Smooth muscle cell (in vitro differentiated cells): ENCODE data around the gene CLBA1. TPM values are rescaled to one million over a fixed set of nuclear protein-coding genes. Genes with fewer than 3 reads are reported as not detected.
"Not testable (repeated sequence)": the region's sequence is repeated elsewhere in the genome, so short reads cannot be mapped to it uniquely, and the experiment has no call there.

ENCODE experiments used
- DNase-seq: peaks from one replicate; lab custom pipeline; 2025; ENCODE audit not compliant: unreplicated experiment; lab: John Stamatoyannopoulos, UW
- H2AFZ ChIP-seq: fragments of 200-600 bp; sonication (generic); 2 replicates; pipeline ENCODE4 v1.6.0; 2016; ENCODE audit warnings: antibody characterized with exemption, low read depth, mild to moderate bottlenecking
- H3F3A ChIP-seq: fragments of 200-600 bp; sonication (generic); 2 replicates; pipeline ENCODE4 v1.6.0; 2017; ENCODE audit warnings: antibody characterized with exemption, low read depth
- H3K27ac ChIP-seq: fragments of 200-600 bp; sonication (generic); 2 replicates; pipeline ENCODE4 v1.5.1; 2016; ENCODE audit warnings: low read depth, mild to moderate bottlenecking
- H3K27me3 ChIP-seq: fragments of 200-600 bp; sonication (generic); 2 replicates; pipeline ENCODE4 v1.6.1; 2016; ENCODE audit warnings: low read depth, mild to moderate bottlenecking
- H3K36me3 ChIP-seq: fragments of 200-600 bp; sonication (generic); 2 replicates; pipeline ENCODE4 v1.5.1; 2016; ENCODE audit warnings: low read depth
- H3K4me1 ChIP-seq: fragments of 200-600 bp; sonication (generic); 2 replicates; pipeline ENCODE4 v1.5.1; 2016; ENCODE audit warnings: low read depth
- H3K4me2 ChIP-seq: fragments of 200-600 bp; sonication (generic); 2 replicates; pipeline ENCODE4 v1.6.0; 2016; ENCODE audit warnings: mild to moderate bottlenecking
- H3K4me3 ChIP-seq: fragments of 200-600 bp; sonication (generic); 2 replicates; pipeline ENCODE4 v1.5.1; 2016; ENCODE audit warnings: mild to moderate bottlenecking
- H3K79me2 ChIP-seq: fragments of 200-600 bp; sonication (generic); 2 replicates; pipeline ENCODE4 v1.6.0; 2016; ENCODE audit warnings: low read depth, mild to moderate bottlenecking
- H3K9ac ChIP-seq: fragments of 200-600 bp; sonication (generic); 2 replicates; pipeline ENCODE4 v1.6.0; 2016; ENCODE audit warnings: low read depth
- H3K9me3 ChIP-seq: fragments of 200-600 bp; sonication (generic); replicated peaks from 2 replicates; pipeline ENCODE4 v1.5.1; 2016; ENCODE audit warnings: low read depth
- H4K20me1 ChIP-seq: fragments of 200-600 bp; sonication (generic); 2 replicates; pipeline ENCODE4 v1.6.0; 2016; ENCODE audit warnings: low read depth
- WGBS: methylation state at CpG from one replicate; pipeline ENCODE4 v1.1.7; 2016; ENCODE audit warnings: low lambda C conversion rate; 5-methylcytosine and 5-hydroxymethylcytosine counted together
- polyA plus RNA-seq: library from polyadenylated mRNA; unstranded; fragments of >200 nt; fragmentation: Nextera tagmentation; extraction: Ambion mirVana; gene quantifications from 2 replicates; pipeline ENCODE4 v1.2.1, GENCODE V29; 2016
- total RNA-seq: library from RNA; depleted of rRNA; stranded (reverse); fragments of >200 nt; gene quantifications from 2 replicates; pipeline ENCODE4 v1.2.3, GENCODE V29; 2014
- TF ChIP-seq, protein P1 (sequence below): fragments of 200-600 bp; sonication (generic); IDR thresholded peaks from 2 replicates; pipeline ENCODE4 v1.5.1; 2017; ENCODE audit warnings: borderline replicate concordance, mild to moderate bottlenecking, antibody characterized with exemption; ENCODE audit not compliant: insufficient read depth, poor library complexity, severe bottlenecking

The CLBA1 gene
- total and polyA plus RNA-seq, 2 experiments from 2014 or later, result 5.0 to 8.7 TPM

DNA sequence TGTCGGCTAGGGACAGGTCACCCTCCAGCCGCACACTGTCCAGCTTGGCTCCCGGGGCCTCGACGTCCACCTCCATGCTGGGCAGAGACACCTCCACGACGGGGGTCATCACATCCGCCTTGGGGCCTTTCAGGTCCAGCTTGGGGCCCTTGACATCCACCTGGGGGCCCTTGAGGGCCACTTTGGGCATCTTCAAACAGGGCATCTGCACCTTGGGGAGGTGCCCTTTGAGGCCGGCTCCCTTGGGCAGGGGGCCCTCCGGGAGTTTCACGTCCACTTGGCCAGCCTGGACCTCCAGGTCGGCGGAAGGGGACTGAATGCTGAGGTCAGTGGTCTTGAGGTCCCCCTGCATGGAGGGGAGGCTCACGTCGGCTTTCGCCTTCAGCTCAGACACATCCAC is 43.0 kb upstream of the CLBA1 start:
- no peaks in the 10 kb centered on the region for H4K20me1 ChIP-seq
- no peak overlapping the region for H3K4me2 ChIP-seq
- H3K27ac ChIP-seq, result no peak overlapping the region
- no peaks in the 10 kb centered on the region for H3K79me2 ChIP-seq
- H3K9ac ChIP-seq, result no peak overlapping the region
- no peaks in the 10 kb centered on the region for H3K4me1 ChIP-seq
- H3K36me3 ChIP-seq, result no peaks in the 10 kb centered on the region
- no peaks in the 10 kb centered on the region for H3K9me3 ChIP-seq
- H3F3A ChIP-seq, result no peaks in the 10 kb centered on the region
- H3K27me3 ChIP-seq, result peaks cover 12% of the 10 kb centered on the region
- 97% methylated on average over 16 of the region's 16 CpGs for WGBS
- TF ChIP-seq, protein P1, sequence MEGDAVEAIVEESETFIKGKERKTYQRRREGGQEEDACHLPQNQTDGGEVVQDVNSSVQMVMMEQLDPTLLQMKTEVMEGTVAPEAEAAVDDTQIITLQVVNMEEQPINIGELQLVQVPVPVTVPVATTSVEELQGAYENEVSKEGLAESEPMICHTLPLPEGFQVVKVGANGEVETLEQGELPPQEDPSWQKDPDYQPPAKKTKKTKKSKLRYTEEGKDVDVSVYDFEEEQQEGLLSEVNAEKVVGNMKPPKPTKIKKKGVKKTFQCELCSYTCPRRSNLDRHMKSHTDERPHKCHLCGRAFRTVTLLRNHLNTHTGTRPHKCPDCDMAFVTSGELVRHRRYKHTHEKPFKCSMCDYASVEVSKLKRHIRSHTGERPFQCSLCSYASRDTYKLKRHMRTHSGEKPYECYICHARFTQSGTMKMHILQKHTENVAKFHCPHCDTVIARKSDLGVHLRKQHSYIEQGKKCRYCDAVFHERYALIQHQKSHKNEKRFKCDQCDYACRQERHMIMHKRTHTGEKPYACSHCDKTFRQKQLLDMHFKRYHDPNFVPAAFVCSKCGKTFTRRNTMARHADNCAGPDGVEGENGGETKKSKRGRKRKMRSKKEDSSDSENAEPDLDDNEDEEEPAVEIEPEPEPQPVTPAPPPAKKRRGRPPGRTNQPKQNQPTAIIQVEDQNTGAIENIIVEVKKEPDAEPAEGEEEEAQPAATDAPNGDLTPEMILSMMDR, result no peak
- DNase-seq, result no peak
- no peak overlapping the region for H2AFZ ChIP-seq
- H3K4me3 ChIP-seq, result no peak overlapping the region

DNA sequence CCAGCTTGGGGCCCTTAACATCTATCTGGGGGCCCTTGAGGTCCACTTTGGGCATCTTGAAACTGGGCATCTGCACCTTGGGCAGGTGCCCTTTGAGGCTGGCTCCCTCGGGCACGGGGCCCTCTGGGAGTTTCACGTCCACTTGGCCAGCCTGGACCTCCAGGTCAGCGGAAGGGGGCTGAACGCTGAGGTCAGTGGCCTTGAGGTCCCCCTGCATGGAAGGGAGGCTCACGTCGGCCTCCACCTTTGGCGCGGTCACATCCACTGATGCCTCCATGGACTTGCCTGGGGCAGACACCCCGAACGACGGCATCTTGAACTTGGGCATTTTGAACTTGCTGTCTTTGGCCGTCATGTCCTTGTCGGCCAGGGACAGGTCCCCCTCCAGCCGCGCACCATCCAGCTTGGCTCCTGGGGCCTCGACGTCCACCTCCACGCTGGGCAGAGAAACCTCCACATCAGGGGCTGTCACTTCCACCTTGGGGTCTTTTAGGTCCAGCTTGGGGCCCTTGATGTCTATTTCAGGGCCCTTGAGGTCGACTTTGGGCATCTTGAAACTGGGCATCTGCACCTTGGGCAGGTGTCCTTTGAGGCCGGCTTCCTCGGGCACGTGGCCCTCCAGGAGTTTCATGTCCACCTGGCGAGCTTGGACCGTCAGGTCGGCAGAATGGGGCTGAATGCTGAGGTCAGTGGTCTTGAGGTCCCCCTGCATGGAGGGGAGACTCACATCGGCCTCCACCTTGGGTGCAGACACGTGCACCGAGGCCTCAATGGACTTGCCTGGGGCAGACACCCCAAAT is 42.2 kb upstream of the CLBA1 start:
- not testable (repeated sequence) for H4K20me1 ChIP-seq, H3K79me2 ChIP-seq, H3K36me3 ChIP-seq, H3F3A ChIP-seq, H3K9ac ChIP-seq, DNase-seq, H3K27ac ChIP-seq, H3K9me3 ChIP-seq, H2AFZ ChIP-seq, H3K4me3 ChIP-seq, H3K4me1 ChIP-seq, H3K4me2 ChIP-seq
- 94% methylated on average over 29 of the region's 29 CpGs for WGBS
- peaks cover 12% of the 10 kb centered on the region for H3K27me3 ChIP-seq

DNA sequence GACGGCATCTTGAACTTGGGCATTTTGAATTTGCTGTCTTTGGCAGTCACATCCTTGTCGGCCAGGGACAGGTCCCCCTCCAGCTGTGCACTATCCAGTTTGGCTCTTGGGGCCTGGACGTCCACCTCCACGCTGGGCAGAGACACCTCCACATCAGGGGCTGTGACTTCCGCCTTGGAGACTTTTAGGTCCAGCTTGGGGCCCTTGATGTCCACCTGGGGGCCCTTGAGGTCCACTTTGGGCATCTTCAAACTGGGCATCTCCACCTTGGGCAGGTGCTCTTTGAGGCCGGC is 41.6 kb upstream of the CLBA1 start:
- 86% methylated on average over 6 of the region's 6 CpGs for WGBS
- H3K27me3 ChIP-seq, result peaks cover 11% of the 10 kb centered on the region
- not testable (repeated sequence) for H3K4me3 ChIP-seq, H4K20me1 ChIP-seq, DNase-seq, H3K9ac ChIP-seq, H3K27ac ChIP-seq, H3K4me1 ChIP-seq, H3K36me3 ChIP-seq, H3K79me2 ChIP-seq, H3K9me3 ChIP-seq, H2AFZ ChIP-seq, H3F3A ChIP-seq, H3K4me2 ChIP-seq

DNA sequence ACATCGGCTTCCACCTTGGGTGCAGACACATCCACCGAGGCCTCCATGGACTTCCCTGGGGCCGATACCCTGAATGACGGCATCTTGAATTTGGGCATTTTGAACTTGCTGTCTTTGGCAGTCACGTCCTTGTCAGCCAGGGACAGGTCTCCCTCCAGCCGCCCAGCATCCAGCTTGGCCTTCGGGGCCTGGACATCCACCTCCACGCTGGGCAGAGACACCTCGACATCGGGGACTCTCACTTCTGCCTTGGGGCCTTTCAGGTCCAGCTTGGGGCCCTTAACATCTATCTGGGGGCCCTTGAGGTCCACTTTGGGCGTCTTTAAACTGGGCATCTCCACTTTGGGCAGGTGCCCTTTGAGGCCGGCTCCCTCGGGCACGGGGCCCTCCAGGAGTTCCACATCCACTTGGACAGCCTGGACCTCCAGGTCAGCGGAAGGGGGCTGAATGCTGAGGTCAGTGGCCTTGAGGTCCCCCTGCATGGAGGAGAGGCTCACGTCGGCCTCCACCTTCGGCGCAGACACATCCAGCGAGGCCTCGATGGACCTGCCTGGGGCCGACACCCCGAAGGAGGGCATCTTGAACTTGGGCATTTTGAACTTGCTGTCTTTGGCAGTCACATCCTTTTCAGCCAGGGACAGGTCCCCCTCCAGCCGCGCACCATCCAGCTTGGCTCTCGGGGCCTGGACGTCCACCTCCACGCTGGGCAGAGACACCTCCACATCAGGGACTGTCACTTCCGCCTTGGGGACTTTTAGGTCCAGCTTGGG is 41.0 kb upstream of the CLBA1 start:
- H3K4me1 ChIP-seq, H3K9ac ChIP-seq, H2AFZ ChIP-seq, H3K36me3 ChIP-seq, H3K9me3 ChIP-seq, H3K27me3 ChIP-seq, H3K79me2 ChIP-seq, H3K4me2 ChIP-seq, H3F3A ChIP-seq, H3K27ac ChIP-seq, H4K20me1 ChIP-seq, DNase-seq, H3K4me3 ChIP-seq: not testable (repeated sequence)
- WGBS, result 95% methylated on average over 29 of the region's 29 CpGs

DNA sequence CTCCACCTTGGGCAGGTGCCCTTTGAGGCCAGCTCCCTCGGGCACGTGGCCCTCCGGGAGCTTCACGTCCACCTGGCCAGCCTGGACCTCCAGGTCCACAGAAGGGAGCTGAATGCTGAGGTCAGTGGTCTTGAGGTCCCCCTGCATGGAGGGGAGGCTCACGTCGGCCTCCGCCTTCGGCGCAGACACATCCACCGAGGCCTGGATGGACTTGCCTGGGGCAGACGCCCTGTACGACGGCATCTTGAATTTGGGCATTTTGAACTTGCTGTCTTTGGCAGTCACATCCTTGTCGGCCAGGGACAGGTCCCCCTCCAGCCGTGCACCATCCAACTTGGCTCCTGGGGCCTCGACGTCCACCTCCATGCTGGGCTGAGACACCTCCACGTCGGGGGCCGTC is 40.3 kb upstream of the CLBA1 start:
- H2AFZ ChIP-seq, H3K27me3 ChIP-seq, H3K79me2 ChIP-seq, DNase-seq, H3K36me3 ChIP-seq, H3K4me1 ChIP-seq, H3K4me2 ChIP-seq, H3K27ac ChIP-seq, H3K4me3 ChIP-seq, H3F3A ChIP-seq, H4K20me1 ChIP-seq, H3K9ac ChIP-seq, H3K9me3 ChIP-seq: not testable (repeated sequence)
- 96% methylated on average over 19 of the region's 20 CpGs for WGBS

DNA sequence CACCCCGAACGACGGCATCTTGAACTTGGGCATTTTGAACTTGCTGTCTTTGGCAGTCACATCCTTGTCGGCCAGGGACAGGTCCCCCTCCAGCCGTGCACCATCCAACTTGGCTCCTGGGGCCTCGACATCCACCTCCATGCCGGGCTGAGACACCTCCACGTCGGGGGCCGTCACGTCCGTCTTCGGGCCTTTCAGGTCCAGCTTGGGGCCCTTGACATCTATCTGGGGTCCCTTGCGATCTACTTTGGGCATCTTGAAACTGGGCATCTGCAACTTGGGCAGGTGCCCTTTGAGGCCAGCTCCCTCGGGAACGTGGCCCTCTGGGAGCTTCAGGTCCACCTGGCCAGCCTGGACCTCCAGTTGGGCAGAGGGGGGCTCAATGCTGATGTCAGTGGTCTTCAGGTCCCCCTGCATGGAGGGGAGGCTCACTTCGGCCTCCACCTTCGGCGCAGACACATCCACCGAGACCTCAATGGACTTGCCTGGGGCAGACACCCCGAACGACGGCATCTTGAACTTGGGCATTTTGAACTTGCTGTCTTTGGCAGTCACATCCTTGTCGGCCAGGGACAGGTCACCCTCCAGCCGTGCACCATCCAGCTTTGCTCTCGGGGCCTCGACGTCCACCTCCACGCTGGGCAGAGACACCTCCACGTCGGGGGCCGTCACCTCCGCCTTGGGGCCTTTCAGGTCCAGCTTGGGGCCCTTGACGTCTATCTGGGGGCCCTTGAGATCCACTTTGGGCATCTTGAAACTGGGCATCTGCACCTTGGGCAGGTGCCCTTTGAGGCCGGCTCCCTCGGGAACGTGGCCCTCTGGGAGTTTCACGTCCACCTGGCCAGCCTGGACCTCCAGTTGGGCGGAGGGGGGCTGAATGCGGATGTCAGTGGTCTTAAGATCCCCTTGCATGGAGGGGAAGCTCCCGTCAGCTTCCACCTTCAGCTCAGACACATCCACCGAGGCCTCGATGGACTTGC is 39.3 kb upstream of the CLBA1 start:
- H3F3A ChIP-seq, H2AFZ ChIP-seq, H3K36me3 ChIP-seq, H3K27me3 ChIP-seq, H4K20me1 ChIP-seq, H3K4me3 ChIP-seq, H3K27ac ChIP-seq, H3K9ac ChIP-seq, H3K4me1 ChIP-seq, H3K79me2 ChIP-seq, H3K9me3 ChIP-seq, H3K4me2 ChIP-seq, DNase-seq: not testable (repeated sequence)
- WGBS, result 94% methylated on average over 43 of the region's 43 CpGs

DNA sequence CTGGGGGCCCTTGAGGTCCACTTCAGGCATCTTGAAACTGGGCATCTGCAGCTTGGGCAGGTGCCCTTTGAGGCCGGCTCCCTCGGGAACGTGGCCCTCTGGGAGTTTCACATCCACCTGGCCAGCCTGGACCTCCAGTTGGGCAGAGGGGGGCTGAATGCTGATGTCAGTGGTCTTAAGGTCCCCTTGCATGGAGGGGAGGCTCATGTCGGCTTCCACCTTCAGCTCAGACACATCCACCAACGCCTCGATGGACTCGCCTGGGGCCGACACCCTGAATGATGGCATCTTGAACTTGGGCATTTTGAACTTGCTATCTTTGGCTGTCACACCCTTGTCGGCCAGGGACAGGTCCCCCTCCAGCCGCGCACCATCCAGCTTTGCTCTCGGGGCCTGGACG is 38.4 kb upstream of the CLBA1 start:
- not testable (repeated sequence) for H3K4me3 ChIP-seq, H3K36me3 ChIP-seq, H3K27ac ChIP-seq, H3K4me2 ChIP-seq, H3K79me2 ChIP-seq, H3K4me1 ChIP-seq, H3K9ac ChIP-seq, H3K9me3 ChIP-seq, H3F3A ChIP-seq, DNase-seq, H4K20me1 ChIP-seq, H3K27me3 ChIP-seq, H2AFZ ChIP-seq
- 96% methylated on average over 13 of the region's 13 CpGs for WGBS
